ENCODE measurements around the gene GTPBP8. TPM values are rescaled to one million over a fixed set of nuclear protein-coding genes. Genes with fewer than 3 reads are reported as not detected.

GTPBP8 gene
- total RNA-seq, 1 donor from 2014 or later: 32.9 TPM

DNA sequence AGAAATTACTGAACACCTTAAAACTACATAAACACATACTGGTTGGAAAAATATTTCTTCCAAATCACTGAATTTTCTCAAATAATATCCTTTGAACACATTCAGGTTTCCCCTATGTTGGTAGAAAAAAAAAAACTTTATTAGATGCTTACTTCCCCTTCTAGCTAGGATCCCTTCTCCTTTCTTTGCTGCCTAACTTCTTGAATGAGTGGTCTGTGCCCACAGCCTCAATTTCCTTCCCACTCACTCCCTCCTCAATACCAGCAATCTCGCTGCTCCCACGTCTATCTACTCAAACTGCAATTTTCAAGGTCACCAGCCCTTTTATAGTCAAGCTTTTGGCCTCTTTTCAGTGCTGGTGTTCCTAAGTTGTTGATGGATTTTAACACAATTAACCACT is 24.2 kb upstream of the GTPBP8 start:
- H2AFZ ChIP-seq (replicated peaks): no peak overlapping the region
- Mint-ChIP-seq H3K36me3 (peaks cover 5% of the 10 kb centered on the region), H3K27ac (no peak overlapping the region), H3K4me3 (no peak overlapping the region), H3K4me1 (no peaks in the 10 kb centered on the region), H3K9me3 (peaks cover 18% of the 10 kb centered on the region), H3K27me3 (ENCODE audit: insufficient read depth, low read depth) (no peaks in the 10 kb centered on the region)
- H3K4me1 ChIP-seq: no peaks in the 10 kb centered on the region
- no peaks in the 10 kb centered on the region for H3K79me2 ChIP-seq (ENCODE audit: low read depth)
- H3K27me3 ChIP-seq: no peaks in the 10 kb centered on the region
- no peaks in the 10 kb centered on the region for H3F3A ChIP-seq (ENCODE audit: low read depth)
- H3K4me2 ChIP-seq: no peak overlapping the region
- no peaks in the 10 kb centered on the region for H4K20me1 ChIP-seq (ENCODE audit: low read depth)
- H3K9ac ChIP-seq: no peak overlapping the region
- H3K9me3 ChIP-seq (ENCODE audit: low read depth): no peaks in the 10 kb centered on the region
- TF ChIP-seq EZH2phosphoT487 (IDR thresholded peaks at IDR 0.05) (no peak), EZH2 (IDR thresholded peaks at IDR 0.05) (no peak)
- TF ChIP-seq, protein P1, sequence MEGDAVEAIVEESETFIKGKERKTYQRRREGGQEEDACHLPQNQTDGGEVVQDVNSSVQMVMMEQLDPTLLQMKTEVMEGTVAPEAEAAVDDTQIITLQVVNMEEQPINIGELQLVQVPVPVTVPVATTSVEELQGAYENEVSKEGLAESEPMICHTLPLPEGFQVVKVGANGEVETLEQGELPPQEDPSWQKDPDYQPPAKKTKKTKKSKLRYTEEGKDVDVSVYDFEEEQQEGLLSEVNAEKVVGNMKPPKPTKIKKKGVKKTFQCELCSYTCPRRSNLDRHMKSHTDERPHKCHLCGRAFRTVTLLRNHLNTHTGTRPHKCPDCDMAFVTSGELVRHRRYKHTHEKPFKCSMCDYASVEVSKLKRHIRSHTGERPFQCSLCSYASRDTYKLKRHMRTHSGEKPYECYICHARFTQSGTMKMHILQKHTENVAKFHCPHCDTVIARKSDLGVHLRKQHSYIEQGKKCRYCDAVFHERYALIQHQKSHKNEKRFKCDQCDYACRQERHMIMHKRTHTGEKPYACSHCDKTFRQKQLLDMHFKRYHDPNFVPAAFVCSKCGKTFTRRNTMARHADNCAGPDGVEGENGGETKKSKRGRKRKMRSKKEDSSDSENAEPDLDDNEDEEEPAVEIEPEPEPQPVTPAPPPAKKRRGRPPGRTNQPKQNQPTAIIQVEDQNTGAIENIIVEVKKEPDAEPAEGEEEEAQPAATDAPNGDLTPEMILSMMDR (IDR thresholded peaks at IDR 0.05): no peak
- no peak for DNase-seq (ENCODE audit: low spot score)
- no peak overlapping the region for H3K4me3 ChIP-seq
- H3K27ac ChIP-seq: no peak overlapping the region
- no peaks in the 10 kb centered on the region for H3K36me3 ChIP-seq

- Histone ChIP-seq H3K79me2 (ENCODE audit: low read depth) (no peaks in the 10 kb centered on the region), H3K9ac (no peak overlapping the region), H3K27ac (no peak overlapping the region), H4K20me1 (ENCODE audit: low read depth) (no peaks in the 10 kb centered on the region), H3K4me1 (no peaks in the 10 kb centered on the region), H3F3A (ENCODE audit: low read depth) (no peaks in the 10 kb centered on the region), H3K36me3 (no peaks in the 10 kb centered on the region), H3K4me2 (no peak overlapping the region), H3K9me3 (ENCODE audit: low read depth) (no peaks in the 10 kb centered on the region), H3K27me3 (no peaks in the 10 kb centered on the region), H2AFZ (replicated peaks) (no peak overlapping the region), H3K4me3 (no peak overlapping the region)
- DNase-seq (ENCODE audit: low spot score): no peak
- H3K4me1 Mint-ChIP-seq: no peaks in the 10 kb centered on the region
- peaks cover 18% of the 10 kb centered on the region for H3K9me3 Mint-ChIP-seq
- H3K4me3 Mint-ChIP-seq: no peak overlapping the region
- no peak for TF ChIP-seq EZH2 (IDR thresholded peaks at IDR 0.05)
- TF ChIP-seq, protein P1 (IDR thresholded peaks at IDR 0.05): no peak
- no peak for TF ChIP-seq EZH2phosphoT487 (IDR thresholded peaks at IDR 0.05)
- peaks cover 2% of the 10 kb centered on the region for H3K27me3 Mint-ChIP-seq (ENCODE audit: insufficient read depth, low read depth)
- H3K36me3 Mint-ChIP-seq: peaks cover 5% of the 10 kb centered on the region
- no peak overlapping the region for H3K27ac Mint-ChIP-seq
Observed at GRCh38 chr3:112967425-112967824, 23.4 kb upstream of the GTPBP8 start.

- H3K9ac ChIP-seq: no peak overlapping the region
- no peaks in the 10 kb centered on the region for H3K79me2 ChIP-seq (ENCODE audit: low read depth)
- TF ChIP-seq, protein P1 (IDR thresholded peaks at IDR 0.05): no peak
- TF ChIP-seq EZH2 (IDR thresholded peaks at IDR 0.05) (no peak), EZH2phosphoT487 (IDR thresholded peaks at IDR 0.05) (no peak)
- no peak for DNase-seq (ENCODE audit: low spot score)
- no peaks in the 10 kb centered on the region for H3K4me1 Mint-ChIP-seq
- H3K27me3 Mint-ChIP-seq (ENCODE audit: insufficient read depth, low read depth): peaks cover 2% of the 10 kb centered on the region
- no peak overlapping the region for H3K27ac ChIP-seq
- H4K20me1 ChIP-seq (ENCODE audit: low read depth): no peaks in the 10 kb centered on the region
- no peak overlapping the region for H2AFZ ChIP-seq (replicated peaks)
- no peaks in the 10 kb centered on the region for H3F3A ChIP-seq (ENCODE audit: low read depth)
- H3K4me3 ChIP-seq: no peak overlapping the region
- no peaks in the 10 kb centered on the region for H3K4me1 ChIP-seq
- H3K36me3 Mint-ChIP-seq: peaks cover 5% of the 10 kb centered on the region
- no peaks in the 10 kb centered on the region for H3K27me3 ChIP-seq
- no peak overlapping the region for H3K27ac Mint-ChIP-seq
- H3K4me3 Mint-ChIP-seq: no peak overlapping the region
- H3K9me3 ChIP-seq (ENCODE audit: low read depth): no peaks in the 10 kb centered on the region
- peaks cover 16% of the 10 kb centered on the region for H3K9me3 Mint-ChIP-seq
- no peak overlapping the region for H3K4me2 ChIP-seq
- no peaks in the 10 kb centered on the region for H3K36me3 ChIP-seq
Observed at GRCh38 chr3:112967828-112968227, 23.0 kb upstream of the GTPBP8 start.
